ENCODE data around the gene CRAMP1. TPM values are rescaled to one million over a fixed set of nuclear protein-coding genes. Genes with fewer than 3 reads are reported as not detected.
"Not testable (repeated sequence)": the region's sequence is repeated elsewhere in the genome, so short reads cannot be mapped to it uniquely, and the experiment has no call there.

The CRAMP1 gene
- total RNA-seq, 2 donors from 2014 or later = 12.7 to 36.0 TPM

DNA sequence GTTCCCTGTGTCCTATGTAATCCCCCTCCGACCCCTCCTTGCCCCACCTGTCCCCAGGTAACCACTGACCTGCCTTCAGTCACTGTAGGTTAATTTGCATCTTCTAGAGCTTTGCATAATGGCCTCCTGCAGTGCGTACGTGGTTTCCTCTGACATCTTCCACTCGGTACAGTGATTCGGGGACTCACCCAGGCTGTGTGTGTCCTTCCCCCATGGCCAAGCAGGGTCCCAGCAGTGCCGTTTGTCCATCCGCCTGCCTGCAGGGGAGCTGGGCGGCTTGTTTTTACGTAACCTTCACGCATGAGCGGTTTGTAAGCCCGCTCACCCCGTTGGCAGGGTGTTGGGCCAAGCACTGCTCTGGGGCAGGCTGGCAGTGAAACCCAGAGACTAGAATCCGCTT lies 101.8 kb downstream of the CRAMP1 start:
- intact Hi-C loops (cut with DNase I) = no loop called here
- H3K36me3 ChIP-seq = no peaks in the 10 kb centered on the region
- no peak for DNase-seq (ENCODE audit: low spot score)
- H3K27ac ChIP-seq = no peak overlapping the region
- no peaks in the 10 kb centered on the region for H3K27me3 ChIP-seq (replicated peaks; ENCODE audit: insufficient read depth)
- H3K4me1 ChIP-seq (replicated peaks) = no peaks in the 10 kb centered on the region
- no peak for TF ChIP-seq POLR2A (IDR thresholded peaks at IDR 0.05)
- TF ChIP-seq POLR2AphosphoS5 (IDR thresholded peaks at IDR 0.05) = no peak
- TF ChIP-seq, protein P1, sequence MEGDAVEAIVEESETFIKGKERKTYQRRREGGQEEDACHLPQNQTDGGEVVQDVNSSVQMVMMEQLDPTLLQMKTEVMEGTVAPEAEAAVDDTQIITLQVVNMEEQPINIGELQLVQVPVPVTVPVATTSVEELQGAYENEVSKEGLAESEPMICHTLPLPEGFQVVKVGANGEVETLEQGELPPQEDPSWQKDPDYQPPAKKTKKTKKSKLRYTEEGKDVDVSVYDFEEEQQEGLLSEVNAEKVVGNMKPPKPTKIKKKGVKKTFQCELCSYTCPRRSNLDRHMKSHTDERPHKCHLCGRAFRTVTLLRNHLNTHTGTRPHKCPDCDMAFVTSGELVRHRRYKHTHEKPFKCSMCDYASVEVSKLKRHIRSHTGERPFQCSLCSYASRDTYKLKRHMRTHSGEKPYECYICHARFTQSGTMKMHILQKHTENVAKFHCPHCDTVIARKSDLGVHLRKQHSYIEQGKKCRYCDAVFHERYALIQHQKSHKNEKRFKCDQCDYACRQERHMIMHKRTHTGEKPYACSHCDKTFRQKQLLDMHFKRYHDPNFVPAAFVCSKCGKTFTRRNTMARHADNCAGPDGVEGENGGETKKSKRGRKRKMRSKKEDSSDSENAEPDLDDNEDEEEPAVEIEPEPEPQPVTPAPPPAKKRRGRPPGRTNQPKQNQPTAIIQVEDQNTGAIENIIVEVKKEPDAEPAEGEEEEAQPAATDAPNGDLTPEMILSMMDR (IDR thresholded peaks at IDR 0.05) = no peak
- no peak overlapping the region for H3K4me3 ChIP-seq
- WGBS = 71% methylated on average over 14 of the region's 14 CpGs
- H3K9me3 ChIP-seq = no peaks in the 10 kb centered on the region

DNA sequence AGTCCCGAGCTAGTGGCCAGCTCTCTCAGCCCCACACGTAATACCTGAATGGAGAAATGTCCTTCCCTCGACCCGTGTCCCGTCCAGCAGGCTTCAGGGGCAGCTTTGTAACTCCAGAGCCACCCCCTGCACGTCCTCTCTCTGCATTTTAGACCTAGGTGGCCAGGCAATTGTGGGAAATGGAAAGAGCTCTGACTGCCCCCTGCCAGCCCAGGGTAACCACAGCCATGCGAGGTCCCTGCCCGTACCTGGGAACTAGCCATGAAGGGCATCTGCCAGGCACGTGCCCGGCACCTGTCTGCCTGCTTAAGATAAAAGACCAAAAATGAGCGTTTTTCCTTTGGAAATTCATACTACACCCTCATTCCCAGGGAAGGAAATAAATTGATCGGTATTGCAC lies 103.1 kb downstream of the CRAMP1 start:
- no peaks in the 10 kb centered on the region for H3K4me1 ChIP-seq (replicated peaks)
- intact Hi-C loops (cut with DNase I) = no loop called here
- WGBS = 89% methylated on average over 12 of the region's 12 CpGs

DNA sequence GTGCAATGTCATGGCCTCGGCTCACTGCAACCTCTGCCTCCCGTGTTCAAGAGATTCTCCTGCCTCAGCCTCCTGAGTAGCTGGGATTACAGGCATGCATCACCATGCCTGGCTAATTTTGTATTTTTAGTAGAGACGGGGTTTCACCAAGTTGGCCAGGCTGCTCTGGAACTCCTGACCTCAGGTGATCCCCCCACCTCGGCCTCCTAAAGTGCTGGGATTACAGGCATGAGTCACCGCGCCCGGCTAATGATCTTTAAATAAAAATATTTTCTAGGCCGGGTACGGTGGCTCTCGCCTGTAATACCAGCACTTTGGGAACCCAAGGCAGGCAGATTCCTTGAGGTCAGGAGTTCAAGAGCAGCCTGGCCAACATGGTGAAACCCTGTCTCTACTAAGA lies 106.1 kb downstream of the CRAMP1 start:
- H3K4me3 ChIP-seq; H3K9me3 ChIP-seq; H3K27ac ChIP-seq; intact Hi-C loops (cut with DNase I); DNase-seq (ENCODE audit: low spot score); H3K27me3 ChIP-seq (replicated peaks; ENCODE audit: insufficient read depth); H3K36me3 ChIP-seq; H3K4me1 ChIP-seq (replicated peaks): not testable (repeated sequence)
- WGBS = 84% methylated on average over 10 of the region's 10 CpGs

More for the DNA sequence above, 103.1 kb downstream of the CRAMP1 start:
- Histone ChIP-seq H3K27me3 (replicated peaks; ENCODE audit: insufficient read depth) (no peaks in the 10 kb centered on the region), H3K27ac (no peak overlapping the region), H3K9me3 (no peaks in the 10 kb centered on the region), H3K36me3 (no peaks in the 10 kb centered on the region), H3K4me3 (no peak overlapping the region)
- DNase-seq (ENCODE audit: low spot score) = no peak
- TF ChIP-seq POLR2A (IDR thresholded peaks at IDR 0.05) (no peak), POLR2AphosphoS5 (IDR thresholded peaks at IDR 0.05) (no peak)
- TF ChIP-seq, protein P1 (IDR thresholded peaks at IDR 0.05) = no peak

DNA sequence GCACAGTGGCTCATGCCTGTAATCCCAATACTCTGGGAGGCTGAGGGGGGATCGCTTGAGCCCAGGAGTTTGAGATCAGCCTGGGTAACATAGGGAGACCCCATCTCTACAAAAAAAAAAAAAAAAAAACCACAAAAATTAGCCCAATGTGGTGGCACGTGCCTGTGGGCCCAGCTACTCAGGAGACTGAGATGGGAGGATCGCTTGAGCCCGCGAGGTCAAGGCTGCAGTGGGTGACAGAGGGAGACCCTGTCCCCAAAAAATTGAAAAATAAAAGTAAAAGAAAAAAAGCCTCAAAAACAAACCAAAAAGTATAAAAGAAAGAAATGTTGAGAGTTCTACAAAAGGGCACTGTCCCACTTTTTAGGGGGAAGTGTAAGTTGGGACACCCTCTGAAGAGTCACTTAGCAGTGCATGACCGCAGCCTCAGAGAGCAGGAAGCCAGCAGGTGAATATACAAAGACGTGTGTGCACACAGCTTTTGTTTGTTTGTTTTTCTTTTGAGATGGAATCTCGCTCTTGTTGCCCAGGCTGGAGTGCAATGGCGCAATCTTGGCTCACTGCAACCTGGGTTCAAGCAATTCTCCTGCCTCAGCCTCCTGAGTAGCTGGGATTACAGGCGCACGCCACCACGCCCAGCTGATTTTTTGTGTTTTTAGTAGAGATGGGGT lies 107.5 kb downstream of the CRAMP1 start:
- DNase-seq (ENCODE audit: low spot score); H3K9me3 ChIP-seq; H3K4me1 ChIP-seq (replicated peaks); H3K36me3 ChIP-seq; H3K27me3 ChIP-seq (replicated peaks; ENCODE audit: insufficient read depth); intact Hi-C loops (cut with DNase I); H3K4me3 ChIP-seq: not testable (repeated sequence)
- peak overlapping the region in 1 of 2 donors; percentile 62 for H3K27ac ChIP-seq
- WGBS = 81% methylated on average over 12 of the region's 12 CpGs

DNA sequence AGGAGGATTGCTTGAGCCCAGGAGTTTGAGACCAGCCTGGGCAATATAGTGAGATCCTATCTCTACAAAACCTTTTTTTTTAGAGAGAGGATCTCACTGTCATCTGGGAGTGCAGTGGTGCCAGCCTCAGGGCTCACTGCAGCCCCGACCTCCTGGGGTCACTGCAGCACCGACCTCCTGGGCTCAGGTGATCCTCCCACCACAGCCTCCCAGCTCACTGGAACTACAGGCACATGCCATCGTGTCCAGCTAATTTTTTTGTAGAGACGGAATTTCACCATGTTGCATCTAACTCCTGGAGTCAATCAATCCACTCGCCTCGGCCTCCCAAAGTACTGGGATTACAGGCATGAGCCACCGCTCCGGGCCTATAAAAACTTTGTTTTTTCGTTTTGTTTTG lies 109.2 kb downstream of the CRAMP1 start:
- peak overlapping the region; percentile 47 to 68 for H3K27ac ChIP-seq
- peaks cover 8% of the 10 kb centered on the region for H3K4me1 ChIP-seq (replicated peaks)
- 98% methylated on average over 9 of the region's 9 CpGs for WGBS
- no peaks in the 10 kb centered on the region for H3K27me3 ChIP-seq (replicated peaks; ENCODE audit: insufficient read depth)
- TF ChIP-seq, protein P1 (IDR thresholded peaks at IDR 0.05) = no peak
- TF ChIP-seq POLR2AphosphoS5 (IDR thresholded peaks at IDR 0.05) = no peak
- TF ChIP-seq POLR2A (IDR thresholded peaks at IDR 0.05) = no peak
- H3K9me3 ChIP-seq = no peaks in the 10 kb centered on the region
- no peak overlapping the region for H3K4me3 ChIP-seq
- intact Hi-C loops (cut with DNase I) = no loop called here
- DNase-seq (ENCODE audit: low spot score) = no peak
- H3K36me3 ChIP-seq = no peaks in the 10 kb centered on the region

DNA sequence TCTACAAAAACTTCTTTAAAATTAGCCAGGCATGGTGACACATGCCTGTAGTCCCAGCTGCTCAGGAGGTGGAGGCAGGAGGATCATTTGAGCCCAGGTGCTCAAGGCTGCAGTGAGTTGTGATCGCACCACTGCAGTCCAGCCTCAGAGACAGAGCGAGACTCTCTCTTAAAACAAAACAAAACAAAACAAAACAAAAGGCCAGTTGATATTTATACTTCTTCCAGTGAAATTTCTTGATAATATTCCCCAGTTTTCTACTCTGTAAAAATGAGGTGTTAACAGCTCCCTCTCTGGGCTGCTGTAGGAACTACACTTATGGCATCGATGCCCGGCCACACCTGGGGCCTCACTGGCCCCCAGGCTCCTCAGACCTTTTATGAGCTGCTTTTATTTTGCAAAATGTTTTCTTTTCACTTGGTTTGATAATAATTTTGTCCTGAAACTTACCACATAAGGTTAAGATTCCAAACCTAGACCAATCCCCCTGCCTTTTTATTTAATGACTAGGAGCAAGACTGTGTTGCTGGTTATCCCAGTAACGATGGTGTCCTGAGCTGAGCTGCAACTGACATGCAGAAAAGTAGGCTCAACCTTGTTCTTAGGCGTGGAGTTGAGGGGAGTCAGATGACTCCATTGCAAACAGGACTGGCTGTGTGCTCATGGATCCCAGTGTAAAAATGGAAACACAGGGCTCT lies 111.4 kb downstream of the CRAMP1 start:
- Histone ChIP-seq H3K9me3 (no peaks in the 10 kb centered on the region), H3K4me1 (replicated peaks) (peaks cover 8% of the 10 kb centered on the region), H3K27ac (peak overlapping the region; percentile 1 to 68), H3K36me3 (peaks cover 0 to 12% of the 10 kb centered on the region in 2 donors), H3K4me3 (no peak overlapping the region), H3K27me3 (replicated peaks; ENCODE audit: insufficient read depth) (no peaks in the 10 kb centered on the region)
- TF ChIP-seq POLR2A (IDR thresholded peaks at IDR 0.05) = no peak
- peak; percentile 22 for TF ChIP-seq POLR2AphosphoS5 (IDR thresholded peaks at IDR 0.05)
- TF ChIP-seq, protein P1 (IDR thresholded peaks at IDR 0.05) = peak; percentile 48 to 77 (median 75)
- DNase-seq (ENCODE audit: low spot score) = peak; percentile 35
- intact Hi-C loops (cut with DNase I) = no loop called here
- 50% methylated on average over 6 of the region's 6 CpGs for WGBS

Measured in prostate gland (tissue), 2 donors.